Forelimb muscle (tissue), 1 donor: Measurements from ENCODE around the gene KCNK6. TPM values are rescaled to one million over a fixed set of nuclear protein-coding genes. Genes with fewer than 3 reads are reported as not detected.

ENCODE experiments used
- DNase-seq: peaks from one replicate; pipeline ENCODE4 v3.0.0-alpha.2; 2013; ENCODE audit warnings: low read depth
- polyA plus RNA-seq: library from polyadenylated mRNA; unstranded; fragments of 120-200 nt; gene quantifications from one replicate; pipeline ENCODE4 v1.2.1, GENCODE V29; 2013; ENCODE audit not compliant: insufficient read length

KCNK6 gene
- polyA plus RNA-seq, result 2.4 TPM

GRCh38 chr19:38319421-38320258 lies at the start of gene KCNK6:
Gene KCNK6, plus strand, starts transcription at chr19:38319845. Its CDS starts 106 bp downstream, at chr19:38319951.
- DNase-seq, result no peak

GRCh38 chr19:38270587-38271167 lies 49.0 kb upstream of the KCNK6 start:
- no peak for DNase-seq

GRCh38 chr19:38273499-38273898 lies 46.1 kb upstream of the KCNK6 start:
- no peak for DNase-seq

GRCh38 chr19:38274739-38275138 lies 44.9 kb upstream of the KCNK6 start:
- DNase-seq, result no peak

GRCh38 chr19:38276942-38277517 lies 42.6 kb upstream of the KCNK6 start:
- DNase-seq, result no peak

GRCh38 chr19:38277549-38277948 lies 42.1 kb upstream of the KCNK6 start:
- DNase-seq, result no peak

- DNase-seq, result no peak
These were observed 41.5 kb upstream of the KCNK6 start for GRCh38 chr19:38277969-38278680.

- DNase-seq, result no peak
These were observed 40.9 kb upstream of the KCNK6 start for GRCh38 chr19:38278751-38279150.

GRCh38 chr19:38280030-38280921 lies 39.4 kb upstream of the KCNK6 start:
- DNase-seq, result no peak

- no peak for DNase-seq
These were observed 37.7 kb upstream of the KCNK6 start for GRCh38 chr19:38281811-38282566.

GRCh38 chr19:38283271-38283670 lies 36.4 kb upstream of the KCNK6 start:
- no peak for DNase-seq

GRCh38 chr19:38284422-38284821 lies 35.2 kb upstream of the KCNK6 start:
- DNase-seq, result no peak

- DNase-seq, result no peak
These were observed 34.1 kb upstream of the KCNK6 start for GRCh38 chr19:38285567-38285966.

- no peak for DNase-seq
These were observed 32.0 kb upstream of the KCNK6 start for GRCh38 chr19:38287604-38288003.

GRCh38 chr19:38288123-38288855 lies 31.4 kb upstream of the KCNK6 start:
- no peak for DNase-seq

GRCh38 chr19:38289955-38290354 lies 29.7 kb upstream of the KCNK6 start:
- DNase-seq, result no peak

- DNase-seq, result no peak
These were observed 29.0 kb upstream of the KCNK6 start for GRCh38 chr19:38290631-38291147.

GRCh38 chr19:38291855-38292254 lies 27.8 kb upstream of the KCNK6 start:
- no peak for DNase-seq

- no peak for DNase-seq
These were observed 26.4 kb upstream of the KCNK6 start for GRCh38 chr19:38293281-38293680.

- no peak for DNase-seq
These were observed 25.6 kb upstream of the KCNK6 start for GRCh38 chr19:38294090-38294489.
